ENCODE results near the gene SMARCC2. TPM values are rescaled to one million over a fixed set of nuclear protein-coding genes. Genes with fewer than 3 reads are reported as not detected.

SMARCC2 gene
- total RNA-seq, 1 experiment from 2014 or later, result 38.4 TPM

GRCh38 chr12:56160894-56161689, 28.2 kb downstream of the SMARCC2 start:
- peaks cover 26% of the 10 kb centered on the region for H3K4me1 ChIP-seq (ENCODE audit: insufficient read depth, low read length)
- H3K4me3 ChIP-seq (ENCODE audit: low read length), result peak overlapping the region; percentile 76; the same call in 1 of the 2 replicates
- intact Hi-C loops (cut with micrococcal nuclease), result no loop called here
- no peaks in the 10 kb centered on the region for H3K27me3 ChIP-seq (ENCODE audit: low read length)
- ATAC-seq (no peak), DNase-seq (no peak)
- no peak overlapping the region for H2AFZ ChIP-seq (ENCODE audit: low read length)
- peak overlapping the region; percentile 97 for H3K4me2 ChIP-seq (ENCODE audit: low read length)
- ChIA-PET CTCF (no interaction called here), POLR2A (ENCODE audit: unreplicated experiment) (interaction anchor here (0.5 to 1.2 kb wide), 2 partner anchors 32 to 33 kb away, joined by 4 to 6 read pairs; partner anchors contain the start of gene ESYT1)
- peaks cover 13% of the 10 kb centered on the region for H3F3A ChIP-seq (ENCODE audit: low read length, unreplicated experiment)
- H3K79me2 ChIP-seq (ENCODE audit: low read length), result peaks cover 38% of the 10 kb centered on the region
- H3K9ac ChIP-seq (ENCODE audit: low read length), result no peak overlapping the region
- BruUV-seq (replicated peaks), result no TSS peak
- no peaks in the 10 kb centered on the region for H3K9me3 ChIP-seq (ENCODE audit: low read length)
- H4K20me1 ChIP-seq (ENCODE audit: low read length), result peaks cover 34% of the 10 kb centered on the region
- H3K9me2 ChIP-seq (replicated peaks; ENCODE audit: low read length), result no peaks in the 10 kb centered on the region
- peaks cover 48% of the 10 kb centered on the region for H3K36me3 ChIP-seq (ENCODE audit: low read depth, low read length)
- TF ChIP-seq EZH2phosphoT487 (IDR thresholded peaks at IDR 0.05; ENCODE audit: borderline replicate concordance, low read length) (no peak), CTCF (conservative IDR thresholded peaks at IDR 0.05; ENCODE audit: low read depth, low read length) (no peak), EZH2 (IDR thresholded peaks at IDR 0.05; ENCODE audit: low read length, unreplicated experiment) (no peak)
- no peak overlapping the region for H3K27ac ChIP-seq (ENCODE audit: low read length)

GRCh38 chr12:56160193-56160763, 29.0 kb downstream of the SMARCC2 start:
- Histone ChIP-seq H3K9ac (ENCODE audit: low read length) (peak overlapping the region; percentile 90; the same call in 1 of the 2 replicates), H3K4me2 (ENCODE audit: low read length) (peak overlapping the region; percentile 97), H3K36me3 (ENCODE audit: low read depth, low read length) (peaks cover 44% of the 10 kb centered on the region), H3K4me1 (ENCODE audit: insufficient read depth, low read length) (peaks cover 26% of the 10 kb centered on the region), H3K79me2 (ENCODE audit: low read length) (peaks cover 38% of the 10 kb centered on the region), H3K27ac (ENCODE audit: low read length) (no peak overlapping the region), H3F3A (ENCODE audit: low read length, unreplicated experiment) (peaks cover 9% of the 10 kb centered on the region), H2AFZ (ENCODE audit: low read length) (no peak overlapping the region), H4K20me1 (ENCODE audit: low read length) (peaks cover 34% of the 10 kb centered on the region), H3K27me3 (ENCODE audit: low read length) (no peaks in the 10 kb centered on the region), H3K9me3 (ENCODE audit: low read length) (no peaks in the 10 kb centered on the region), H3K4me3 (ENCODE audit: low read length) (peak overlapping the region; percentile 76), H3K9me2 (replicated peaks; ENCODE audit: low read length) (no peaks in the 10 kb centered on the region)
- intact Hi-C loops (cut with micrococcal nuclease), result no loop called here
- peak; percentile 28 for DNase-seq
- no peak for TF ChIP-seq EZH2 (IDR thresholded peaks at IDR 0.05; ENCODE audit: low read length, unreplicated experiment)
- TF ChIP-seq EZH2phosphoT487 (IDR thresholded peaks at IDR 0.05; ENCODE audit: borderline replicate concordance, low read length), result no peak
- TF ChIP-seq CTCF (conservative IDR thresholded peaks at IDR 0.05; ENCODE audit: low read depth, low read length), result no peak
- peak; percentile 8; the same call in 1 of the 2 replicates for ATAC-seq
- ChIA-PET CTCF (no interaction called here), POLR2A (ENCODE audit: unreplicated experiment) (interaction anchor here (1.2 kb wide), 1 partner anchor 32 kb away, joined by 4 read pairs; the partner anchor contains the start of gene ESYT1)
- no TSS peak for BruUV-seq (replicated peaks)
